Neuronal stem cell (in vitro differentiated cells): ENCODE measurements around the gene CYP46A1.
A peak's percentile ranks its signal among the peaks of the same experiment; 100 is the strongest.

Experiments used
- DNase-seq: peaks from one replicate; pipeline ENCODE4 v3.0.0-alpha.2; 2013; ENCODE audit warnings: low spot score
- H2AFZ ChIP-seq: one replicate; pipeline ENCODE4 v1.6.1; 2013; ENCODE audit warnings: mild to moderate bottlenecking, low read length, inconsistent platforms
- H2AK5ac ChIP-seq: 2 replicates; pipeline ENCODE4 v1.6.1; 2013; ENCODE audit warnings: low read depth, mild to moderate bottlenecking, inconsistent platforms, low read length, moderate library complexity, mixed read lengths
- H2BK120ac ChIP-seq: 2 replicates; pipeline ENCODE4 v1.6.1; 2013; ENCODE audit warnings: low read depth, mild to moderate bottlenecking, inconsistent platforms, low read length, moderate library complexity, mixed read lengths
- H2BK12ac ChIP-seq: one replicate; pipeline ENCODE4 v1.6.1; 2013; ENCODE audit warnings: low read length, inconsistent platforms
- H2BK15ac ChIP-seq: 2 replicates; pipeline ENCODE4 v1.6.1; 2013; ENCODE audit warnings: mild to moderate bottlenecking, low read length, inconsistent platforms, mixed read lengths
- H2BK5ac ChIP-seq: one replicate; pipeline ENCODE4 v1.6.1; 2013; ENCODE audit warnings: inconsistent platforms, mild to moderate bottlenecking, low read length, moderate library complexity
- H3K14ac ChIP-seq: one replicate; pipeline ENCODE4 v1.6.1; 2013; ENCODE audit warnings: low read length, inconsistent platforms
- H3K18ac ChIP-seq: 2 replicates; pipeline ENCODE4 v1.6.1; 2013; ENCODE audit warnings: low read length, inconsistent platforms
- H3K23ac ChIP-seq: 2 replicates; pipeline ENCODE4 v1.6.1; 2013; ENCODE audit warnings: low read depth, mild to moderate bottlenecking, mixed read lengths, low read length, inconsistent platforms; ENCODE audit not compliant: poor library complexity
- H3K27ac ChIP-seq: replicated peaks from 3 replicates; pipeline ENCODE4 v1.5.1; 2013; ENCODE audit warnings: low read length, inconsistent platforms
- H3K27me3 ChIP-seq, 3 experiments: 2 replicates each; pipeline ENCODE4 v1.6.1; 2013; ENCODE audit warnings: low read length in 3 of 3, mild to moderate bottlenecking in 2 of 3, inconsistent platforms in 1 of 3, low read depth in 1 of 3, mixed read lengths in 1 of 3, moderate library complexity in 1 of 3; ENCODE audit not compliant: control insufficient read depth in 3 of 3, insufficient read depth in 3 of 3
- H3K36me3 ChIP-seq, 2 donors: replicated peaks in 1 of 2; 2 replicates each; pipeline ENCODE4 v1.6.1; 2013; ENCODE audit warnings: low read length in 2 of 2; ENCODE audit not compliant: control insufficient read depth in 2 of 2, insufficient read depth in 2 of 2
- H3K4ac ChIP-seq: 2 replicates; pipeline ENCODE4 v1.6.1; 2013; ENCODE audit warnings: inconsistent platforms, mild to moderate bottlenecking, low read length, moderate library complexity
- H3K4me1 ChIP-seq, 2 donors: 1 replicate in 1 of 2; 2 replicates in 1 of 2; pipeline ENCODE4 v1.6.1; 2013; ENCODE audit warnings: low read length in 2 of 2, low read depth in 1 of 2; ENCODE audit not compliant: control insufficient read depth in 2 of 2, insufficient read depth in 1 of 2
- H3K4me2 ChIP-seq: one replicate; pipeline ENCODE4 v1.6.1; 2013; ENCODE audit warnings: mild to moderate bottlenecking, low read length, inconsistent platforms; ENCODE audit not compliant: insufficient read depth, poor library complexity, severe bottlenecking
- H3K4me3 ChIP-seq, 2 donors: 2 replicates each; pipeline ENCODE4 v1.5.1; 2013; ENCODE audit warnings: low read length in 2 of 2, mild to moderate bottlenecking in 2 of 2, inconsistent platforms in 1 of 2, moderate library complexity in 1 of 2
- H3K79me1 ChIP-seq: one replicate; pipeline ENCODE4 v1.6.1; 2013; ENCODE audit warnings: low read depth, mild to moderate bottlenecking, inconsistent platforms, low read length, moderate library complexity
- H3K9ac ChIP-seq: one replicate; pipeline ENCODE4 v1.6.1; 2013; ENCODE audit warnings: mild to moderate bottlenecking, low read depth, low read length, inconsistent platforms; ENCODE audit not compliant: poor library complexity
- H3K9me3 ChIP-seq, 2 donors: replicated peaks in 1 of 2; 2 replicates each; pipeline versions ENCODE3 to v1.6.1; 2013; ENCODE audit warnings: low read length in 2 of 2, mild to moderate bottlenecking in 2 of 2, inconsistent platforms in 1 of 2, low read depth in 1 of 2, mixed read lengths in 1 of 2, moderate library complexity in 1 of 2; ENCODE audit not compliant: control insufficient read depth in 2 of 2, insufficient read depth in 1 of 2
- H4K8ac ChIP-seq: one replicate; pipeline ENCODE4 v1.6.1; 2013; ENCODE audit warnings: low read depth, mild to moderate bottlenecking, inconsistent platforms, low read length, moderate library complexity
- H4K91ac ChIP-seq: one replicate; pipeline ENCODE4 v1.6.1; 2013; ENCODE audit warnings: low read length, low read depth, mild to moderate bottlenecking, inconsistent platforms; ENCODE audit not compliant: poor library complexity
- WGBS, 2 donors: extraction: QIAGEN DNeasy Blood & Tissue Kit; methylation state at CpG; one replicate each; pipeline ENCODE4 v1.1.7; 2013; ENCODE audit warnings: missing lambda C conversion rate in 2 of 2, mixed read lengths in 1 of 2; ENCODE audit not compliant: insufficient read length in 2 of 2, insufficient replicate concordance in 1 of 2; ENCODE audit errors: extremely low coverage in 2 of 2; 5-methylcytosine and 5-hydroxymethylcytosine counted together

Gene CYP46A1

DNA sequence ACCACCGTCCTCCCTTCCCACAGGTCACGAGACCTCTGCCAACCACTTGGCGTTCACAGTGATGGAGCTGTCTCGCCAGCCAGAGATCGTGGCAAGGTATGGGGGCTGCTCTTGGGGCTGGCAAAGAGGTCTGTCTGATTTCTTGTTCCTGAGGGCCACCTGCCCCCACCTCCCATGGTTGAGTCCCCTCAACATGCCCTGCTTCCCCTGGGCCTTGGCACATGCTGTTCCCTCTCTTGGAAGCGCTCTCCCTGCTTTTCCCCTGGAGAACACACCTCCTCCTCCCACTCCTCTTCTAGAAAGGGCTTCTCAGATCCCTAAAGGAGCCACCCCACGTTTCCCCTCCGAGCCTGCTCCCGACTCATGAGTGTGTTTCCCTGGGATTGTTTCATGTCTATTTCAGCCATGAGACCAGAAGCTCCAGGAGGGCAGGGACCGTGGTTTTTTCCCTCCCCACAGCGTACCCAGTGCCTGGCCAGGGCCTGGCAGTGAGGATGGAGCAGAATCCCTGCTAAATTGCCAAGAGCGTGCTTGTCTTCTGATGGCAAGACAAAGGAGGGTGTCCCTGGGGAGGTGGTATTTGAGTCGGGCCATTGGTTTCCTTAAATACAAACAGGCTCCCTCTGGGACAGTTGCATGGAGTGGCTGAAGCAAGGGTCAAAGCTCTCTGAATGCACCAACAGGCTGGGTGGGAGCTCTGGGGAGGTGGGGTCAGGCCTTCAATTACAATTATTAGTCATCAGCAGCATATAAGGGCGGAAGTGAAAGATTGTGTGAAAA, 34.1 kb downstream of the CYP46A1 start:
- Histone ChIP-seq H2BK15ac (peak overlapping the region; percentile 45), H4K8ac (no peak overlapping the region), H2BK12ac (peak overlapping the region; percentile 41), H3K4me3 (no peak overlapping the region), H2BK5ac (no peak overlapping the region), H3K14ac (no peak overlapping the region), H3K9ac (no peak overlapping the region), H2AK5ac (peak overlapping the region; percentile 71), H4K91ac (no peak overlapping the region), H3K79me1 (no peaks in the 10 kb centered on the region), H2AFZ (peak overlapping the region; percentile 12), H3K36me3 (no peaks in the 10 kb centered on the region), H3K9me3 (no peaks in the 10 kb centered on the region), H3K4me2 (no peak overlapping the region), H3K4me1 (peaks cover 0 to 1% of the 10 kb centered on the region in 2 donors), H3K4ac (no peak overlapping the region), H2BK120ac (peak overlapping the region; percentile 21), H3K27ac (no peak overlapping the region), H3K27me3 (no peaks in the 10 kb centered on the region), H3K18ac (peak overlapping the region; percentile 2), H3K23ac (no peak overlapping the region)
- no peak for DNase-seq
- WGBS, 2 donors = no CpG with 5 or more reads among the region's 14 CpGs

DNA sequence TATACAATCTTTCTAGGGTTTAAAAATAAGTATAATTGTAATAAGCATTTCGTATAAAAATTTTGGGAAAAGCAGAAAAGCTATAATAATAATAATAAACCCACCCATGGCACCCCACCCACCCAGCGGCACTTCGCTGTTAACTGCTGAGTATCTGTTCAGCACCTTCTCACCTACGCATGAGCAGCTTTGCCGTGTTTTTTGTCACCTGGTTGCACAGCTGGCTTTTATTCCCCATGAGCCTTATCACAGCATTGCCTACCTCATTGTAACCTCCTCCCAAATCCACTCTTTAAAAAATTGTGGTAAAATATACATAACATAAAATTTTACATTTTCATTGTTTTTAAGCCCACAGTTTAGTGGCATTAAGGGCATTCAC, 34.7 kb downstream of the CYP46A1 start:
- no CpG with 5 or more reads among the region's 5 CpGs for WGBS, 2 donors

DNA sequence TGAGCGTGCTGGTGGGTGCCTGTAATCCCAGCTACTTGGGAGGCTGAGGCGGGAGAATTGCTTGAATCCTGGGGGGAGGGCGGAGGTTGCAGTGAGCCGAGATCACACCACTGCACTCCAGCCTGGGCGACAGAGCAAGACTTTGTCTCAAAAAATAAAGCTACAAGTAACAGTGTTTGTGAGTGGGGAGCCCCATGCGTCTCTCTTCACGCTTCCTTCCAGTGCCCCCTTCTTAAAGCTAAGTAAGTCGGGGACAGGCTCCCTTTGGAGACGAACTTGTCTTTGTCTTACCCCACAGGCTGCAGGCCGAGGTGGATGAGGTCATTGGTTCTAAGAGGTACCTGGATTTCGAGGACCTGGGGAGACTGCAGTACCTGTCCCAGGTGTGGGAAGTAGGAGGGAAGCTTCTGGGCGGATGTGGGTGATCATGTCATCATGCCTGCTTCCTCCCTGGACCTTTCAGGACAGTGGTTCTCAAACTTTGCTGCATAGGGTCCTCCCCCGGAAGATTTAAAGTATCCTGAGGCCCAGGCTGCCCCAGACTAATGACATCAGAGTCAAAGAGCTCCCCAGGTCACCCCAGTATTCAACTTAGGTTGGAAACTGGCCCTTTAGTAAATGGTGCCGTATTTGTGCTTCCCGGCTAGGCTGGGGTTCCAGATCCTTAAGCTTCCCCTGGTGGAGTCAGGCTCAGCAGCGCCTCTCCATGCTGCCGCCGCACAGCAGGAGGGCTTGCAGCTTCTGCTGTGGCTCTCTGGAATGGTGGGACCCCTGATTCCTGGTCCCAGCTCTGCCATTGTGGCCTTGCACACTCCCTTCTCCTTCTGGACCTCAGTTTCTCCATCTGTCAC, 37.1 kb downstream of the CYP46A1 start:
- no peak overlapping the region for H4K8ac ChIP-seq
- peak overlapping the region; percentile 3 for H2BK12ac ChIP-seq
- no peak overlapping the region for H3K4me3 ChIP-seq
- H4K91ac ChIP-seq = no peak overlapping the region
- no peaks in the 10 kb centered on the region for H3K36me3 ChIP-seq
- no peak overlapping the region for H3K9ac ChIP-seq
- H3K4me2 ChIP-seq = no peak overlapping the region
- DNase-seq = no peak
- H3K18ac ChIP-seq = no peak overlapping the region
- H2AFZ ChIP-seq = no peak overlapping the region
- no peak overlapping the region for H2BK15ac ChIP-seq
- H2BK5ac ChIP-seq = no peak overlapping the region
- H3K9me3 ChIP-seq = no peaks in the 10 kb centered on the region
- no CpG with 5 or more reads among the region's 18 CpGs for WGBS, 2 donors
- H3K27me3 ChIP-seq = no peaks in the 10 kb centered on the region
- H2BK120ac ChIP-seq = no peak overlapping the region
- H3K23ac ChIP-seq = no peak overlapping the region
- H3K14ac ChIP-seq = no peak overlapping the region
- H3K27ac ChIP-seq = no peak overlapping the region
- H3K4me1 ChIP-seq = peaks cover 0 to 5% of the 10 kb centered on the region in 2 donors
- no peak overlapping the region for H3K4ac ChIP-seq
- no peaks in the 10 kb centered on the region for H3K79me1 ChIP-seq
- H2AK5ac ChIP-seq = peak overlapping the region; percentile 2

More for the DNA sequence above, 34.7 kb downstream of the CYP46A1 start:
- Histone ChIP-seq H2BK15ac (no peak overlapping the region), H3K27me3 (no peaks in the 10 kb centered on the region), H3K18ac (no peak overlapping the region), H4K91ac (no peak overlapping the region), H3K4me1 (peaks cover 0 to 2% of the 10 kb centered on the region in 2 donors), H3K27ac (no peak overlapping the region), H3K4me3 (no peak overlapping the region), H4K8ac (no peak overlapping the region), H2AK5ac (no peak overlapping the region), H2BK120ac (no peak overlapping the region), H3K4me2 (no peak overlapping the region), H3K9me3 (no peaks in the 10 kb centered on the region), H3K23ac (no peak overlapping the region), H3K36me3 (no peaks in the 10 kb centered on the region), H2AFZ (no peak overlapping the region), H2BK12ac (no peak overlapping the region), H3K14ac (no peak overlapping the region), H3K9ac (no peak overlapping the region), H2BK5ac (no peak overlapping the region), H3K4ac (no peak overlapping the region), H3K79me1 (no peaks in the 10 kb centered on the region)
- DNase-seq = no peak
